HEK293 (cell line): Measurements from ENCODE around the gene ARHGAP26.

ENCODE experiments used
- CTCF ChIA-PET: fragments of 350-600 bp; formaldehyde crosslinking; extraction: SDS; loops from one replicate; lab custom pipeline; 2021; ENCODE audit warnings: antibody characterized with exemption; lab: Yijun Ruan, JAX
- POLR2A ChIA-PET: fragments of 300-600 bp; formaldehyde crosslinking; extraction: SDS; loops from one replicate; lab custom pipeline; 2020; ENCODE audit warnings: antibody characterized with exemption, inconsistent platforms; lab: Yijun Ruan, JAX
- H3K27ac ChIP-seq: fragments of 200-500 bp; sonication (Bioruptor generic); 2 replicates; pipeline ENCODE4 v1.5.1; 2014; ENCODE audit warnings: low read depth, low read length, control low read depth, inconsistent platforms; ENCODE audit errors: extremely low read depth
- H3K36me3 ChIP-seq, 2 experiments: fragments of 200-500 bp in 1 of 2; sonication (Bioruptor generic) in 1 of 2; 1 replicate in 1 of 2; 2 replicates in 1 of 2; pipeline ENCODE4 v1.5.1; 2014 to 2017; ENCODE audit warnings: inconsistent platforms in 2 of 2, low read length in 2 of 2; ENCODE audit not compliant: control insufficient read depth in 2 of 2, insufficient read depth in 1 of 2
- H3K4me1 ChIP-seq: fragments of 200-500 bp; sonication (Bioruptor generic); 2 replicates; pipeline ENCODE4 v1.5.1; 2014; ENCODE audit warnings: mild to moderate bottlenecking, low read length, inconsistent platforms; ENCODE audit not compliant: control insufficient read depth, insufficient read depth
- H3K4me3 ChIP-seq: 2 replicates; pipeline ENCODE4 v1.5.1; 2011; ENCODE audit warnings: low read depth, mild to moderate bottlenecking, control low read depth, low read length, moderate library complexity
- H3K9me3 ChIP-seq: fragments of 200-500 bp; sonication (Bioruptor generic); 2 replicates; pipeline ENCODE4 v1.5.1; 2014; ENCODE audit warnings: low read depth, low read length, inconsistent platforms; ENCODE audit not compliant: control insufficient read depth, insufficient read depth
- GLI4 ChIP-seq: fragments of 450-650 bp; formaldehyde crosslinking; IDR thresholded peaks from 2 replicates; pipeline ENCODE4 v1.5.1; 2016; ENCODE audit warnings: missing biosample characterization, missing genetic modification characterization
- OSR2 ChIP-seq: fragments of 450-650 bp; formaldehyde crosslinking; IDR thresholded peaks from 2 replicates; pipeline ENCODE4 v1.5.1; 2016; ENCODE audit warnings: missing biosample characterization, missing genetic modification characterization
- SP3 ChIP-seq: fragments of 450-650 bp; formaldehyde crosslinking; IDR thresholded peaks from 2 replicates; pipeline ENCODE4 v1.5.1; 2016; ENCODE audit warnings: missing biosample characterization, missing genetic modification characterization
- SP7 ChIP-seq: fragments of 450-650 bp; formaldehyde crosslinking; IDR thresholded peaks from 2 replicates; pipeline ENCODE4 v1.5.1; 2016; ENCODE audit warnings: missing biosample characterization, missing genetic modification characterization
- WT1 ChIP-seq: fragments of 450-650 bp; formaldehyde crosslinking; IDR thresholded peaks from 2 replicates; pipeline ENCODE4 v1.5.1; 2016; ENCODE audit warnings: missing biosample characterization, missing genetic modification characterization
- ZBTB17 ChIP-seq: fragments of 450-650 bp; formaldehyde crosslinking; IDR thresholded peaks from 2 replicates; pipeline ENCODE4 v1.5.1; 2016; ENCODE audit warnings: missing biosample characterization, missing genetic modification characterization
- ZFP69B ChIP-seq: fragments of 450-650 bp; formaldehyde crosslinking; IDR thresholded peaks from 2 replicates; pipeline ENCODE4 v1.5.1; 2016; ENCODE audit warnings: missing biosample characterization, missing genetic modification characterization
- ZNF10 ChIP-seq: fragments of 450-650 bp; formaldehyde crosslinking; IDR thresholded peaks from 2 replicates; pipeline ENCODE4 v1.5.1; 2017; ENCODE audit warnings: missing biosample characterization, missing genetic modification characterization
- ZNF140 ChIP-seq: fragments of 450-650 bp; formaldehyde crosslinking; IDR thresholded peaks from 2 replicates; pipeline ENCODE4 v1.5.1; 2016; ENCODE audit warnings: missing biosample characterization, missing genetic modification characterization
- ZNF324 ChIP-seq: fragments of 450-650 bp; formaldehyde crosslinking; IDR thresholded peaks from 2 replicates; pipeline ENCODE4 v1.5.1; 2016; ENCODE audit warnings: missing biosample characterization, missing genetic modification characterization
- ZNF341 ChIP-seq: fragments of 450-650 bp; formaldehyde crosslinking; IDR thresholded peaks from 2 replicates; pipeline ENCODE4; 2016; ENCODE audit warnings: low read depth, missing biosample characterization, missing genetic modification characterization
- ZNF391 ChIP-seq: fragments of 450-650 bp; formaldehyde crosslinking; IDR thresholded peaks from 2 replicates; pipeline ENCODE4 v1.5.1; 2016; ENCODE audit warnings: low read depth, missing biosample characterization, missing genetic modification characterization, borderline replicate concordance
- ZNF518A ChIP-seq: fragments of 450-650 bp; formaldehyde crosslinking; conservative IDR thresholded peaks from 2 replicates; pipeline ENCODE4 v1.5.1; 2016; ENCODE audit warnings: low read depth, missing biosample characterization, missing genetic modification characterization
- ZNF600 ChIP-seq: fragments of 450-650 bp; formaldehyde crosslinking; IDR thresholded peaks from 2 replicates; pipeline ENCODE4 v1.5.1; 2016; ENCODE audit warnings: missing biosample characterization, missing genetic modification characterization
- TF ChIP-seq, protein P1 (sequence below): fragments of 450-650 bp; formaldehyde crosslinking; IDR thresholded peaks from 2 replicates; pipeline ENCODE4 v1.5.1; 2016; ENCODE audit warnings: missing biosample characterization, missing genetic modification characterization, borderline replicate concordance
- TF ChIP-seq, protein P2 (sequence below): fragments of 450-650 bp; formaldehyde crosslinking; IDR thresholded peaks from 2 replicates; pipeline ENCODE4 v1.5.1; 2016; ENCODE audit warnings: missing biosample characterization, missing genetic modification characterization
- TF ChIP-seq, protein P3 (sequence below): fragments of 450-650 bp; formaldehyde crosslinking; IDR thresholded peaks from 2 replicates; pipeline ENCODE4 v1.5.1; 2016; ENCODE audit warnings: missing biosample characterization, missing genetic modification characterization

Gene ARHGAP26

GRCh38 chr5:142821733-142822487 is 51.7 kb downstream of the ARHGAP26 start (continued):
- TF ChIP-seq, protein P1, sequence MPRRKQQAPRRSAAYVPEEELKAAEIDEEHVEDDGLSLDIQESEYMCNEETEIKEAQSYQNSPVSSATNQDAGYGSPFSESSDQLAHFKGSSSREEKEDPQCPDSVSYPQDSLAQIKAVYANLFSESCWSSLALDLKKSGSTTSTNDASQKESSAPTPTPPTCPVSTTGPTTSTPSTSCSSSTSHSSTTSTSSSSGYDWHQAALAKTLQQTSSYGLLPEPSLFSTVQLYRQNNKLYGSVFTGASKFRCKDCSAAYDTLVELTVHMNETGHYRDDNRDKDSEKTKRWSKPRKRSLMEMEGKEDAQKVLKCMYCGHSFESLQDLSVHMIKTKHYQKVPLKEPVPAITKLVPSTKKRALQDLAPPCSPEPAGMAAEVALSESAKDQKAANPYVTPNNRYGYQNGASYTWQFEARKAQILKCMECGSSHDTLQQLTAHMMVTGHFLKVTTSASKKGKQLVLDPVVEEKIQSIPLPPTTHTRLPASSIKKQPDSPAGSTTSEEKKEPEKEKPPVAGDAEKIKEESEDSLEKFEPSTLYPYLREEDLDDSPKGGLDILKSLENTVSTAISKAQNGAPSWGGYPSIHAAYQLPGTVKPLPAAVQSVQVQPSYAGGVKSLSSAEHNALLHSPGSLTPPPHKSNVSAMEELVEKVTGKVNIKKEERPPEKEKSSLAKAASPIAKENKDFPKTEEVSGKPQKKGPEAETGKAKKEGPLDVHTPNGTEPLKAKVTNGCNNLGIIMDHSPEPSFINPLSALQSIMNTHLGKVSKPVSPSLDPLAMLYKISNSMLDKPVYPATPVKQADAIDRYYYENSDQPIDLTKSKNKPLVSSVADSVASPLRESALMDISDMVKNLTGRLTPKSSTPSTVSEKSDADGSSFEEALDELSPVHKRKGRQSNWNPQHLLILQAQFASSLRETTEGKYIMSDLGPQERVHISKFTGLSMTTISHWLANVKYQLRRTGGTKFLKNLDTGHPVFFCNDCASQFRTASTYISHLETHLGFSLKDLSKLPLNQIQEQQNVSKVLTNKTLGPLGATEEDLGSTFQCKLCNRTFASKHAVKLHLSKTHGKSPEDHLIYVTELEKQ (tag by site-specific recombination) = 0 out of 2 replicates have a peak, but pooled peaks have one; percentile 29
- TF ChIP-seq ZNF518A = peak; percentile 35; the same call in 1 of the 2 replicates
- TF ChIP-seq ZBTB17 (tag by site-specific recombination) = peak; percentile 77
- TF ChIP-seq ZNF324 (tag by site-specific recombination) = peak; percentile 84
- TF ChIP-seq ZFP69B (tag by site-specific recombination) = 0 out of 2 replicates have a peak, but pooled peaks have one; percentile 35
- 0 out of 2 replicates have a peak, but pooled peaks have one; percentile 13 for TF ChIP-seq ZNF600 (tag by site-specific recombination)
- TF ChIP-seq, protein P2, sequence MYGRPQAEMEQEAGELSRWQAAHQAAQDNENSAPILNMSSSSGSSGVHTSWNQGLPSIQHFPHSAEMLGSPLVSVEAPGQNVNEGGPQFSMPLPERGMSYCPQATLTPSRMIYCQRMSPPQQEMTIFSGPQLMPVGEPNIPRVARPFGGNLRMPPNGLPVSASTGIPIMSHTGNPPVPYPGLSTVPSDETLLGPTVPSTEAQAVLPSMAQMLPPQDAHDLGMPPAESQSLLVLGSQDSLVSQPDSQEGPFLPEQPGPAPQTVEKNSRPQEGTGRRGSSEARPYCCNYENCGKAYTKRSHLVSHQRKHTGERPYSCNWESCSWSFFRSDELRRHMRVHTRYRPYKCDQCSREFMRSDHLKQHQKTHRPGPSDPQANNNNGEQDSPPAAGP = peak; percentile 72; the same call in 1 of the 2 replicates
- TF ChIP-seq SP7 (tag by site-specific recombination) = peak; percentile 98
- TF ChIP-seq SP3 (tag by site-specific recombination) = peak; percentile 35; the same call in 1 of the 2 replicates
- no peak for TF ChIP-seq GLI4 (tag by site-specific recombination)

DNA sequence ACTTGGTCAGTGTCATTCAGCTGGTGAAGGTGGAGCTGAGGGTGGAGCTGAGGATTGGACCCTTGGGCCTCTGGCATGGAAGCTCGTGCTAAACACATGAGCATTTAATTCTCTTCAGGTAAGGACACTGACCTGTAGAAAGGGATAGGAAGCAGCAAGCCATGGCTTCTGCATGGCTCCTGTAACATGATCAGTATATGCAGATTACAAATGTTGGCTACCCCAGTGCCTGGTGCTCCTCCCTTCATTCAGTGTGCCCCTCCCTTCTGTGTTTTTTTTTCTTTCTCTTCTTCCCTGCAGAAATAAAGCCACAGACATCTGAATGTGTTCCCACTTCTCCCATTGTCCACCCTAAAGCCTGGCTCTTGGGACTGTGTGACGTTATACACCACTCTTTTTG is 52.9 kb downstream of the ARHGAP26 start:
- peaks cover 40% of the 10 kb centered on the region for H3K4me1 ChIP-seq

More for the DNA sequence above, 52.9 kb downstream of the ARHGAP26 start:
- CTCF ChIA-PET = interaction anchor here (0.7 to 1.6 kb wide), 2 partner anchors 65 to 757 kb away, joined by 3 to 5 read pairs; no protein-coding TSS in a partner anchor
- Histone ChIP-seq H3K36me3 (no peaks in the 10 kb centered on the region), H3K27ac (no peak overlapping the region), H3K9me3 (no peaks in the 10 kb centered on the region), H3K4me3 (no peak overlapping the region)
- POLR2A ChIA-PET = no interaction called here
- 0 out of 2 replicates have a peak, but pooled peaks have one; percentile 41 for TF ChIP-seq ZNF10 (tag by site-specific recombination)
- no peak for TF ChIP-seq ZNF140 (tag by site-specific recombination)
- TF ChIP-seq ZNF341 (tag by site-specific recombination) = peak; percentile 74
- TF ChIP-seq, protein P3, sequence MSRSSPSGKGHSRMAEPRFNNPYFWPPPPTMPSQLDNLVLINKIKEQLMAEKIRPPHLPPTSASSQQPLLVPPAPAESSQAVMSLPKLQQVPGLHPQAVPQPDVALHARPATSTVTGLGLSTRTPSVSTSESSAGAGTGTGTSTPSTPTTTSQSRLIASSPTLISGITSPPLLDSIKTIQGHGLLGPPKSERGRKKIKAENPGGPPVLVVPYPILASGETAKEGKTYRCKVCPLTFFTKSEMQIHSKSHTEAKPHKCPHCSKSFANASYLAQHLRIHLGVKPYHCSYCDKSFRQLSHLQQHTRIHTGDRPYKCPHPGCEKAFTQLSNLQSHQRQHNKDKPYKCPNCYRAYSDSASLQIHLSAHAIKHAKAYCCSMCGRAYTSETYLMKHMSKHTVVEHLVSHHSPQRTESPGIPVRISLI = 0 out of 2 replicates have a peak, but pooled peaks have one; percentile 32
- TF ChIP-seq ZNF391 (tag by site-specific recombination) = no peak
- peak; percentile 83 for TF ChIP-seq OSR2 (tag by site-specific recombination)
- TF ChIP-seq WT1 = 0 out of 2 replicates have a peak, but pooled peaks have one; percentile 15
